ENCODE measurements around the gene KIF4A.

KIF4A gene

DNA sequence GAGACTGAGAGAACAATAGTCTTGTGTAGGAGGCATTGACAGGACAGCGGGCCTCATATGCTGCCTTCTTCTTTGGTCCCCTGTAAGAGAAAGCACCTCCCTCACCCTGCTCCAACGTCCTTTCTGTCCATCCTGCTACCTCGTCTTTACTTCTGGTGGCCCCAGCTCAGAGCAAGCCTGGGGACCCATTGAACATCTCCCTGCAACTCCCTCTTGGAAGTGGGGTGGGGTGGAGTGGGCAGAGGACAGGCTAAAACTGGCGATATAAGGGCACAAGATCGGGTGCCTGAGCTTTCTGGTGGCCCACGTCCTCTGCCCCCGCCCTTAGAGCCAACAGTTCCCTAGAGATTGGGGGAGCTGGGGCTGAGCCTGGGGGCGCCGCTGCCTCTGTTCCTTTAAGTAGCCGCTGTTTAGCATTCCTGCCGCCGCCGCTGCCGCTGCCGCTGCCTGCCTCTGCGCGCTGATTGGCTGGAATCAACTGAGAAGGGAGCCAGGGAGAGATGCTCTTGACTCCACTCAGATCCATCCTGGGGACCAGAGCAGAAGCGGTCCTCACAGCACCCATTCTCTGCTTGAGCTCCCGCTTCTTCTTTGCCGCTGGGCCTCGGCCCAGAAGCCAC, 154.5 kb downstream of the KIF4A start, which contains the start of gene DLG3:
Gene DLG3, plus strand, starts transcription at position 510 of the 620 bp plus-strand sequence. CDS start 367 bp downstream, outside the sequence.
- DNase-seq, result no peak

DNA sequence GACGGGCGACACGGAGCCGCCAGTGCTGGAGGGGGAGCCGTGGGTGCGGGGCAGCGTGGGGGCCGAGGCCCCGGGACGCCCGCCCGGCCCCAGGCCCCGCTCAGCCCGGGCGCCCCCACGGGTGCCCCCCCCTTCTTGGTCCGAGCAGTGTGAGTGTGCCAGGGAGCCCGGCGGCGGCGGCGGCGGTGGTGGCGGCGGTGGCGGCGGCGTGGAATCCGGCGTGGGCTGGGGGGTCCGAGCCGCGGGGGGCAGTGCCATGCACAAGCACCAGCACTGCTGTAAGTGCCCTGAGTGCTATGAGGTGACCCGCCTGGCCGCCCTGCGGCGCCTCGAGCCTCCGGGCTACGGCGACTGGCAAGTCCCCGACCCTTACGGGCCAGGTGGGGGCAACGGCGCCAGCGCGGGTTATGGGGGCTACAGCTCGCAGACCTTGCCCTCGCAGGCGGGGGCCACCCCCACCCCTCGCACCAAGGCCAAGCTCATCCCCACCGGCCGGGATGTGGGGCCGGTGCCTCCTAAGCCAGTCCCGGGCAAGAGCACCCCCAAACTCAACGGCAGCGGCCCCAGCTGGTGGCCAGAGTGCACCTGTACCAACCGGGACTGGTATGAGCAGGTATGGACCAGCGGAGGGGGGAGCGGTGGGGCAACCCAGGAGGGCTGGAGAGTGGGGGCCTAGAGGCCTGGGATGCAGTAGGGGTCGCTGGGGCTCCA, 155.2 kb downstream of the KIF4A start:
- DNase-seq, result no peak

DNA sequence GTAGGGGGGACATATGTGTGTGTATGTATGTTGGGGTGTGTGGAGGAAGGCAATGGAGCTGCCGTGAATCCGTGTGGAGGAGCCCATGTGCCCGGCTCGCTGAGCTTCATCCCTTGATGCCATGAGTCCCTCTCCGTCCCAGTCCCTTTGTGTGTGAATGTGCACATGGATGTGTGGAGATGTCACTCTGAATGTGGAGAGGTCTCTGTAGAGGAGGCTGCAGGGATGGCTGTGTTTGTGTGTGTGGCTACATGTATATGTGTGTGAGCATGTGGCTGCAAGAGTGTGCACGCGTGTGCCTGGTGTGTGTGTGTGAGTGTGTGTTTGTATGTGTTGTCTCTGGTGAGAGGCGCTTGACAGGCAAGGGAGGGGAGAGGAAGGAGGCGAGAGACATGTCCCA, 156.0 kb downstream of the KIF4A start:
- no peak for DNase-seq

DNA sequence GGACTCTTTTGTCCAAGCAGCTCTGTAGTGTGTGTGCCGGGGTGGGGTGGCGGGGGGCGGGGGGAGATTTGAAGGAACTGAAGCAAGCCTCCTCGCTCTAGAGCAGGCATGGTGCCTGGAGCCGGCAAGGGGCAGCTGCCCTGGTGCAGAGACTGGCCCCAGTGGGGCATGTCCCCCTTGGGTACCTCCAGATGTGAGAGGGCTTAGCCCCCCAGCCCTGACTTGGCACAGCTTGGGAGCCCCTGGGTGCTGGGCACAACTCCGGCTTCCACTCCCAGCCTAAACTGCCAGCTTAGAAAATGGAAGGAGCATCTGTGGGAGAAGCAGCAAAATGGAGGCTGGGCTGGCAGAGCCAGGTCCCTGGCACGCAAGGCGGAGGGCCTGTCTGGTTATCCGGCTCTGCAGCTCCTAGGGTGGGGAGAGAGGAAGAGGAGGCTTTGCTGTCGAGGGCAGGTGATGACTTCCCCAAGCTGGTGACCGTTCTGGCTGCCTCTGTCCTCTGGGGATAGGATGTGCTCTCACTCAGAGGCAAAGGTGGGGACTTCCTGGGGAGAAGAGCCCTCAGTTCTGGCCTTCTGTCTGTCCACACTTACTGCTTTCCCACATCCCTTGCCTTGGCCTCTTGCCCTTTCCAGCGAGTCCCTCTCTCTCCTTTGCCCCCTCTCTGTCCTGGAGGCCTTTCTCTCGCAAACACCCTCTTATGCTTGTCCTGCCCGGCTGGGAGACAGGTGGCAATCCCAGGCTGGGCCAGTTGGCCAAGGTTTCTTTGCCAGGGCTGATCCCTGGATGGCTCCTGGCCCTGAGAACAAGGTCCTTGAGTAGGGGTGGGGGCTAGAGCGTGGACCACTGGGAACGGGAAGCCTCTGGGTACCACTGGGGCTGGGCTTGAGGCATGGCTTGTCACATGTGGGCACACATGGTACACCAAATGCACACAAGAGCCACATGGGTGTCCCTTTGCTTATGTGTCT, 156.8 kb downstream of the KIF4A start:
- no peak for DNase-seq

DNA sequence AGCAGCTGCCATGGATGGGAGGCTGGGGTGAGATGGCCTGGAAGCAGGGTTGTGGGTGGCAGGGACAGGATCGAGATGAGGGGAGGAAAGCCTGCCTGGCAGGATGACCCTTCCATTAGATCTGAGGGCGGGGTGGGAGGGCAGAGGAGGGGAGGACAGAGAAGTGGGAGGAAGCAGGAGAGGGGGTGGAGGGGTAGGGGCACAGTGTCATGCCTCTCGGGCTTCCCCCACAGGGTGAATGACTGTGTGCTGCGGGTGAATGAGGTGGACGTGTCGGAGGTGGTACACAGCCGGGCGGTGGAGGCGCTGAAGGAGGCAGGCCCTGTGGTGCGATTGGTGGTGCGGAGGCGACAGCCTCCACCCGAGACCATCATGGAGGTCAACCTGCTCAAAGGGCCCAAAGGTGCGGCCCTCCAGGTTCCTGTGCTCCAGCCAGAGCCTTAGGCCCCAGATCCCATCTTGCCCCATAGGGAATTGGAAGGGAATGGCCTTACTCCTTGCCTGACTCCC, 159.6 kb downstream of the KIF4A start:
- DNase-seq, result no peak

DNA sequence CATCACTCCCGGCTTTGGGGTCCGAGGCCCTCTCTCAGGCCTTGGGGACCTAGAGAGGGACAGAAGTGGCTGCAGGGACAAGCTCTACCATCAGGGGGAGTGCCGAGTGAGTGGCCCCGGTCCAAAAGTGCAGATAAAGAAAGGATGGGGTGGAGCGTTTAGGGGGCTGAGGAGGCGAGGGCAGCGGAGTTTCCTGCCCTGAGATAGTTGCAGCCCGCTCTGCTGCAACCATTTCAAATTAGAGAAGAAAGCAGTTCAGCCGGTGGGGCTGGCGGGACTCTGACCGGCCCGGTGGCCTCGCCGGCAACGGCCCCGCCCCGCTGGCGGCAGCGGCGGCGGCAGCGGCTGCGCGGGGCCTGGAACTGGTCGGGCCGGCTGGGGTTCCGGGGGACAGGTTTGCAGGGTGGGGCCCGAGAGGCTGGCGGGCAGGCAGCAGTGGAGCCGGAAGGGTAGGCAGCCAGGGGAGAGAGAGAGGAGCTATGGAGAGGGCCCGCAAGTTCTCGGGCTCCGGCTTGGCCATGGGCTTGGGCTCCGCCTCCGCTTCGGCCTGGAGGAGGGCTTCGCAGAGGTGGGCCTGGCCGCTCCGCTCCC, 162.3 kb downstream of the KIF4A start:
- peak; percentile 12 for DNase-seq

DNA sequence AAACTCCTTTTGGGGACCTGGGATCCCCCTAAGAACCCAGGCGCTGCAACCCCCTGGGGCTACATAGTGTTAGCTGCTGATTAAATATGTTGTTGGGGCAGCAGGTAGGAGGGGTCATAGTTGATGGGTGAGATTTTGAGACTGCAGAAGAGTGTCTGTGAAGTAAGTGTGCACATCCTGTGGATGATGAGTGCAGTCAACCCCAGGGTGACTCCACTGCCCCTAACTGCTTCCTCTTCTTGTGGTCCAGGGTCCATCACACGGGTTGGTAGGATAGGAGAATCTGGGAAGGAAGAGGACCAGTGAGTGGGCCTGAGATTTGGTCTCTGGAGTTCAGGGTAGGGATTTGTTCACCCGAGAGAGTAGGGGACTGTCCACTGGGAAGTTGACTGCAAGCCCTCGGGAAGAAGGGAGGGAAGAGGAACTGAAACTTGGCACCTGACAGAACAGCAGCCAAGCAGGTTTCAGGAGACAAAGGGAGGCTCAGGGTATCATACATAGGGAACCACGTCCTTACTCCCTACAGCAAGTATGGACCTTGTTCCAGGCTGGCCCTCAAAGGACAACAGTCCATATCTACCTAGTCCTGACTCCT, 163.2 kb downstream of the KIF4A start:
- no peak for DNase-seq

DNA sequence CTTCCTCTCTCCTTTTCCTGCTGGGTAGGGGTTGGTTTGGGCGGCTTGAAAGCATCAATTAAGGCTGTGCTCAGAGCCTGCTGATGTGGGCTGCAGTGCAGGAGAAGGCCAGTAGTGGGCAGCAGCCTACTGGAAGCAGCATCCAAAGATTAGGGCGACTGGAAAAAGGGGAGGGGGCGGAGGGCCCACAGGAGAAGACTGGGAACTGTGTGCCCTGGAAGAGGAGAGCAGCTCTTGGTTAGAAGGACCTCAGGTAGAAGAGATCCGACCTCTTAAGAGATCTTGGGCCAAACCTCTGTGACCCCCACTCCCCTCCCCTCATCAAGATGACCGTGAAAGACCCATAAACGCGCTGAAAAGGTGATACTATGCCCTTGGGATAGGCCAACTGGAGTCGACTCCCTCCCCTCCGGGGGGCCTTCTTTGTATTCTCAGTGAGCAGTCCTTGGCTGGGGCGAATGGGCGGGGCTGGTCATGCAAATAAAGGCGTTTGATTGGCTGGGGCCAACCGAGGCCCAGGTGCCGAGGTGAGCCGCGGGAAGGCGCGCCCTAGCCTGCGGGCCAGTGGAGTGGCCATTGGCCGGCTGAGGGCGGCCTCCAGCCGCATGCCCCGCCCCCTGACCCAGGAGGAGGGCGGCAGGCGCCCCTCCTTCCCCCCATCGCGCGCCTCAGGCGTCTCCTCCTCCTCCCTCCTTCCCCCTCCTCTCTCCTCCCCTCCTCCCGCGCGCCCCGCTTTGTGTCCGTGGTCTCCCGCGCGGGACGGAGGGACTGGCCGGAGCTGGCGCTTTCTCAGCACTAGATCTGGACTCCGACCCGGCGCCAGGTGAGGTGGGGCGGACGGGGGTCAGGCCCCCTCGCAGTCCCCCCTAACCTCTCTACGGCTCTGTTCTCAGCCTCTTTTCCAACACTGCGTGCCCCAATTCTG, 164.8 kb downstream of the KIF4A start:
- peak; percentile 96 for DNase-seq

DNA sequence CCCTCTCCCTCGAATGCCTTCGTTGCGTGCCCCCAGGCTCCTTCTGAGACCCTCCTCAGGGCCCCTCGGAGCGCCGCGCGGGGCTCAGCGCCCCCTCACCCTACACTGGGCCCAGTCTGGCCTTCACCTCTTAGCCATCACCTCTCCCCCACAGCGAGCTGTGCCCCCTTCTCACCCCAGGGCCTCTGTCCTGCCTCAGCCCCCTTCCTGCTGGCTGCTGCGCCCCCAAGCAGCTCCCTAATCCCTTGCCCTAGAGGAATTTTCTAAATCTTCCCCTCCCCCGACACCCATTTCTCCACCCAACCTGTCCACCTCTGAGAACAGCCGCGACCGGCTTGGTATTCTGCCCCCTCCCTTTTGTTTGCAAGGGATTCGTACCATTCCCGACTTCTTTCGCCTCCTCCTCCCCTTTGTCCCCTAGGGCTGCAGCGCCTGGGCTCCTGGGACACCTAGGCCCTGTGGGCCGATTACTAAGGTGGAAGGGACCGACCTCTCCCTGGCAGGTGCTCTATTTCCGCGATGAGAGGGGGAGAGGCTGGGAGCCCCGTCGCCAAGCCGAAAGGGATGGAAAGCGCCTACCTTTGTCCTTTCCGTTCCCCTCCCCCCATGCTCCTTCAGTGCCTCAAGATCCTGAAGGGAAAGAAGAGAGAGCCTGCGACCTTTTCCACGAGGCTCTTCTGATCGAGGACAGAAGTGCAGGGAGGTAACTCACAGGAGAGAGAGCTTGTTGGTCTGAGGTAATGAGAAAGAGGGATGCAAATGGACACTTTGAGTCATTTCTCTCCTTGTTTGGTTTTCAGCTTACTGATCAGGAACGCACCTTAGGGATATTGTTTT, 165.7 kb downstream of the KIF4A start:
- DNase-seq, result no peak

DNA sequence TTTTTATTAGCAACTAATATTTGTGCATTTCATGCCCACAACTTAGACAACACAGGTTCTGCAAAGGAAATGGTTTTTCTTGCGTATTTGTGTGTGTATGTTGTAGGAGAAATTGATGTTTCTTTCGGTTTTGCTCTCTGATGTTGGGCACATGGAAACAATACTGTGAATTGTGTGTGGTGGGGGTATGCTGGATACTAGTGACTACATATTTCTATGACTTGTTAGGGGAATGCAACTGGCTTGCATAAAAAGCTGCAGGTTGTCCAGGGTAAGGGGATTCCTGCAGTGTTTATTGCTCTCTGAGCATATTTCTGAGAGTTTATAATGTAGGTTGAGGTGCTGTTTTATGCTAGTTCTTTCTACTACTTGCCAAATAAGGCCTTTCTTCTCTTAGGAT, 166.4 kb downstream of the KIF4A start:
- DNase-seq, result no peak

DNA sequence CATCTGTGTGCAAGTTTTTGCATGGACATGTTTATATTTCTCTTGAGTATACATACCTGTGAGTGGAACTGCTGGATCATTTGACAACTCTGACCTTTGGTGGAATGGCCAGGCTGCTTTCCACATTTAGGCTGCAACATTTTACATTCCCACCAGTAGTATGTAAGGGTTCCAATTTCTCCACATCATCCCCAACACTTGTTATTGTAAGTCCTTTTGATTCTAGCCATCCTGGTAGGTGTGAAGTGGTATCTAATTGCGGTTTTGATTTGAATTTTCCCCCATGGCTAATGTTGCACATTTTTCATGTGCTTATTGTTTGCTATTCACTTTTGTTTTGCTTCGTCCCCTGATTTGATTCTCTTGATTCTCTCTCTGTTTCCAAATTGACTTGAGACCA, 171.1 kb downstream of the KIF4A start:
- no peak for DNase-seq

DNA sequence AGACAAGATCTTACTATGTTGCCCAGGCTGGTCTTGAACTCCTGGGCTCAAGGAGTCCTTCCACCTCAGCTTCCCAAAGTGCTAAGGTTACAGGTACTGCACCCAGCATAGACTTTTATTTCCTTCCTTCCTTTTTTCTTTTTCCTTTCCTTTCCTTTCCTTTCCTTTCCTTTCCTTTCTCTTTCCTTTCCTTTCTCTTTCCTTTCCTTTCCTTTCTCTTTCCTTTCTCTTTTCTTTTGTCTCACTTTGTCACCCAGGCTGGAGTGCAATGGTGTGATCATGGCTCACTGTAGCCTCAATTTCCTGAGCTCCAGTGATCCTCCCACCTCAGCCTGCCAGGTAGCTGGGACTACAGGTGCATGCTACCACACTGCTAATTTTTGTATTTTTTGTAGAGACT, 174.1 kb downstream of the KIF4A start:
- no peak for DNase-seq

DNA sequence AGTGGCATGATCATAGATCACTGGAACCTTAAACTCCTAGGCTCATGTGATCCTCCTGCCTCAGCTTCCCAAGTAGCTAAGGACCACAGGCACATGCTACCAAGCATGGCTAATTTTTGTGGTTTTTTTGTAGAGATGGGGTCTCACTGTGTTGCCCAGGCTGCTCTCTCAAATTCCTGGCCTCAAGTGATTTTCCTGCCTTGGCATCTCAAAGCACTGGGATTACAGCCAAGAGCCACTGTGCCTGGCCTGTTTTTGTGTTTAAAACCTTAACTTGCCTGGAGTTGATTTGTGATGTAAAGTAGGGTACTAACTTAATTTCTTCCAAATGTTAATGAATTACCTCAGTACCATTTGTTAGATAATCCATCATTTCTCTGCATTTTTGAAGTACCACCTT, 177.1 kb downstream of the KIF4A start:
- no peak for DNase-seq

DNA sequence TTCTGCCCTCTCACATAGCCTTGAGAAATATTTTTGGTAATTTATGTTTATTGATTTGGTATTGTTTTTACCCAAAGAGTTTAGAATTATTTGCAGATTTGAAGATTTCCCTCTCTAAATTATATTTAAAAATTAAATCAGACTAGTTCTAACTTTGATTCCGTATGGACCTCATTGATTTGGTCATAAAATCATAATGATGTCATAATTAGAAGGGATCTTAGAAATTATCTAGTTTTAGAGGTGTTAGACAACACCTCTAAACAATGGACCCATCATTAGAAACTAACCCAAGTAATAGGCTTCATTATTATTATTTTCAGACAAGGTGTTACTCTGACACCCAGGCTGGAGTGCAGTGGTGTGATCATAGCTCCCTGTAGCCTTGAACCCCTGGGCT, 178.8 kb downstream of the KIF4A start:
- DNase-seq, result no peak

Data from NCI-H1436 treated with DMSO at 0.1 percent for 48 hours (cell line).